Measurements from ENCODE around the gene GLDN.

GLDN gene

DNA sequence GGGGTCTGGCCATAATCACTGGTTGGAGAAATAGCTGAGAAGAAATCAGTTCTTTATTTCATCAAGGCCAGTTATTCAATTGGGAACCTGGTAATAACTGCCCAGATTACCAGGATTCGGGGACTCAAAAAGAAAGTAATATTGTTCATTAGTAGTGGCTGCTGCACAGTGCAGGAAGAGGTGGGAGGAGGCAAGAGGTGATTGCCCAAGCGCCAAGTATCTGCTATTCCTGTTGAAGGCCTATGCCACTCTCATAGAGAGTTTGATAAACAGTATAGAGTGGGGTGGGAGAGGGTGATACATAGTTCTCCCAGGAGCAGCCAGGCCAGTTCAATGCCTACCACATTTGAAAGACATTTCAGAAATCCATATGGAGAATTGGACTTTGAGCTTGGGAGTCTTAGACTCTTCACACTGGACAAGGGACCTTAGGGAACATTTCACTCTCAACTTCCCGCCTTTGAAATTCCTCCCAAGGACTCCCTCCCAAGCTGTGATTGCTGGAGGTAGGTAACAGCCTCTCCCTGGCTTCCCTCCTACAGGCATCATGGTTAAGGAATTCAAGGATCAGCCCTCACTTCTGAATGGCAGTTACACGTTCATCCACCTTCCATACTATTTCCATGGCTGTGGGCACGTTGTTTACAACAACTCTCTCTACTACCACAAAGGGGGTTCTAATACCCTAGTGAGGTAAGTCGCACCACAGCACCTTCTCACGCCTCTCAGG lies 59.8 kb downstream of the GLDN start (continued):
- TF ChIP-seq, protein P1, sequence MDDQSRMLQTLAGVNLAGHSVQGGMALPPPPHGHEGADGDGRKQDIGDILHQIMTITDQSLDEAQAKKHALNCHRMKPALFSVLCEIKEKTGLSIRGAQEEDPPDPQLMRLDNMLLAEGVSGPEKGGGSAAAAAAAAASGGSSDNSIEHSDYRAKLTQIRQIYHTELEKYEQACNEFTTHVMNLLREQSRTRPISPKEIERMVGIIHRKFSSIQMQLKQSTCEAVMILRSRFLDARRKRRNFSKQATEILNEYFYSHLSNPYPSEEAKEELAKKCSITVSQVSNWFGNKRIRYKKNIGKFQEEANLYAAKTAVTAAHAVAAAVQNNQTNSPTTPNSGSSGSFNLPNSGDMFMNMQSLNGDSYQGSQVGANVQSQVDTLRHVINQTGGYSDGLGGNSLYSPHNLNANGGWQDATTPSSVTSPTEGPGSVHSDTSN (CRISPR knock-in tag; IDR thresholded peaks at IDR 0.05) = no peak
- no peak for TF ChIP-seq KLF1 (tag by site-specific recombination; IDR thresholded peaks at IDR 0.05)
- TF ChIP-seq, protein P2, sequence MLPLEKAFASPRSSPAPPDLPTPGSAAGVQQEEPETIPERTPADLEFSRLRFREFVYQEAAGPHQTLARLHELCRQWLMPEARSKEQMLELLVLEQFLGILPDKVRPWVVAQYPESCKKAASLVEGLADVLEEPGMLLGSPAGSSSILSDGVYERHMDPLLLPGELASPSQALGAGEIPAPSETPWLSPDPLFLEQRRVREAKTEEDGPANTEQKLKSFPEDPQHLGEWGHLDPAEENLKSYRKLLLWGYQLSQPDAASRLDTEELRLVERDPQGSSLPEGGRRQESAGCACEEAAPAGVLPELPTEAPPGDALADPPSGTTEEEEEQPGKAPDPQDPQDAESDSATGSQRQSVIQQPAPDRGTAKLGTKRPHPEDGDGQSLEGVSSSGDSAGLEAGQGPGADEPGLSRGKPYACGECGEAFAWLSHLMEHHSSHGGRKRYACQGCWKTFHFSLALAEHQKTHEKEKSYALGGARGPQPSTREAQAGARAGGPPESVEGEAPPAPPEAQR (tag by site-specific recombination; IDR thresholded peaks at IDR 0.05) = no peak
- TF ChIP-seq, protein P3, sequence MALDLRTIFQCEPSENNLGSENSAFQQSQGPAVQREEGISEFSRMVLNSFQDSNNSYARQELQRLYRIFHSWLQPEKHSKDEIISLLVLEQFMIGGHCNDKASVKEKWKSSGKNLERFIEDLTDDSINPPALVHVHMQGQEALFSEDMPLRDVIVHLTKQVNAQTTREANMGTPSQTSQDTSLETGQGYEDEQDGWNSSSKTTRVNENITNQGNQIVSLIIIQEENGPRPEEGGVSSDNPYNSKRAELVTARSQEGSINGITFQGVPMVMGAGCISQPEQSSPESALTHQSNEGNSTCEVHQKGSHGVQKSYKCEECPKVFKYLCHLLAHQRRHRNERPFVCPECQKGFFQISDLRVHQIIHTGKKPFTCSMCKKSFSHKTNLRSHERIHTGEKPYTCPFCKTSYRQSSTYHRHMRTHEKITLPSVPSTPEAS (tag by site-specific recombination; IDR thresholded peaks at IDR 0.05) = no peak
- TF ChIP-seq KLF10 (tag by site-specific recombination; IDR thresholded peaks at IDR 0.05) = no peak
- TF ChIP-seq, protein P4, sequence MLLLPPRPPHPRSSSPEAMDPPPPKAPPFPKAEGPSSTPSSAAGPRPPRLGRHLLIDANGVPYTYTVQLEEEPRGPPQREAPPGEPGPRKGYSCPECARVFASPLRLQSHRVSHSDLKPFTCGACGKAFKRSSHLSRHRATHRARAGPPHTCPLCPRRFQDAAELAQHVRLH (tag by site-specific recombination; IDR thresholded peaks at IDR 0.05) = no peak

DNA sequence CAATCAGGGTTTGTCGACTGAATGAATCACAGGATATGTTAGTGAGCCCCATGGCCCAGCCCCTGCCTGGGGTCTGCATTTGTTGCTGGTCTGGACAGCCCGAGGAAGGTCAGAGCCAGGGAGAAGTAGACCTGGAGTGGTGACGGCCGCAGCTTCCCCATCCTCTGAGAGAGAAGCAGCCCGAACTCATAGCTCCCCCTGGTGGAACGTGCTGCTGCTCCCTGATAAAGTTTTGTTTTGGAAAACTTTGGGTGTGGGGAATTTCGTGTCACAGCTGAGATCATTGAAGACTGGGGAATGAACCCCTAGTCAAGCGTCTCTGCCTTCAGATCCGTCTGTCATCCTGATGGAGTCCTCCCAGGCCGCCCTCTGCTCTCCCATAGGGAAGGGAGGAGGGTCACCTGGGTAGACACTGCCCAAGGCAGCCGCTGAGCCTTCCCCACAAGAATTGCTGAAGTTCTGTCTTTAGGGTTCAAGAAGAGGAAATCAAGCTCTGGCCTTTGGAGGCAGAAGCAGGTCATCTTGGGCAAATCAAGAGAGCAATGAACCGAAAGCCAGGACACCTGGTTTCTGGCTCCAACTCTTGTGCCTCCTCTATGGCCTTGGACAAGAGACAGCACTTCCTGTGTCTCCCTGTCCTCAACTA lies 60.5 kb downstream of the GLDN start:
- CTCF ChIA-PET = interaction anchor here (0.6 to 5.2 kb wide), 31 partner anchors 10 to 507 kb away, joined by 3 to 46 read pairs (median 4); no protein-coding TSS in a partner anchor
- TF ChIP-seq ZNF654 (tag by site-specific recombination; IDR thresholded peaks at IDR 0.05; ENCODE audit: low read depth) = peak; percentile 57
- TF ChIP-seq ZNF121 (tag by site-specific recombination; IDR thresholded peaks at IDR 0.05) = no peak
- no peak for TF ChIP-seq SETDB1 (IDR thresholded peaks at IDR 0.05; ENCODE audit: insufficient read length, low read length)
- TF ChIP-seq, protein P5, sequence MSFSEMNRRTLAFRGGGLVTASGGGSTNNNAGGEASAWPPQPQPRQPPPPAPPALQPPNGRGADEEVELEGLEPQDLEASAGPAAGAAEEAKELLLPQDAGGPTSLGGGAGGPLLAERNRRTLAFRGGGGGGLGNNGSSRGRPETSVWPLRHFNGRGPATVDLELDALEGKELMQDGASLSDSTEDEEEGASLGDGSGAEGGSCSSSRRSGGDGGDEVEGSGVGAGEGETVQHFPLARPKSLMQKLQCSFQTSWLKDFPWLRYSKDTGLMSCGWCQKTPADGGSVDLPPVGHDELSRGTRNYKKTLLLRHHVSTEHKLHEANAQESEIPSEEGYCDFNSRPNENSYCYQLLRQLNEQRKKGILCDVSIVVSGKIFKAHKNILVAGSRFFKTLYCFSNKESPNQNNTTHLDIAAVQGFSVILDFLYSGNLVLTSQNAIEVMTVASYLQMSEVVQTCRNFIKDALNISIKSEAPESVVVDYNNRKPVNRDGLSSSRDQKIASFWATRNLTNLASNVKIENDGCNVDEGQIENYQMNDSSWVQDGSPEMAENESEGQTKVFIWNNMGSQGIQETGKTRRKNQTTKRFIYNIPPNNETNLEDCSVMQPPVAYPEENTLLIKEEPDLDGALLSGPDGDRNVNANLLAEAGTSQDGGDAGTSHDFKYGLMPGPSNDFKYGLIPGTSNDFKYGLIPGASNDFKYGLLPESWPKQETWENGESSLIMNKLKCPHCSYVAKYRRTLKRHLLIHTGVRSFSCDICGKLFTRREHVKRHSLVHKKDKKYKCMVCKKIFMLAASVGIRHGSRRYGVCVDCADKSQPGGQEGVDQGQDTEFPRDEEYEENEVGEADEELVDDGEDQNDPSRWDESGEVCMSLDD (tag by site-specific recombination; IDR thresholded peaks at IDR 0.05) = no peak
- TF ChIP-seq ZNF747 (tag by site-specific recombination; IDR thresholded peaks at IDR 0.05) = no peak
- H3K4me1 ChIP-seq (ENCODE audit: control insufficient read depth, insufficient read depth, low read length) = no peaks in the 10 kb centered on the region
- H3K9me3 ChIP-seq (ENCODE audit: control insufficient read depth, insufficient read depth, low read depth, low read length) = no peaks in the 10 kb centered on the region
- POLR2A ChIA-PET = no interaction called here
- no peak overlapping the region for H3K27ac ChIP-seq (ENCODE audit: extremely low read depth, low read depth, low read length)
- no peak overlapping the region for H3K4me3 ChIP-seq (ENCODE audit: low read depth, low read length)
- H3K36me3 ChIP-seq (ENCODE audit: control insufficient read depth in 2 of 2, insufficient read depth in 1 of 2, low read length in 2 of 2) = no peaks in the 10 kb centered on the region

DNA sequence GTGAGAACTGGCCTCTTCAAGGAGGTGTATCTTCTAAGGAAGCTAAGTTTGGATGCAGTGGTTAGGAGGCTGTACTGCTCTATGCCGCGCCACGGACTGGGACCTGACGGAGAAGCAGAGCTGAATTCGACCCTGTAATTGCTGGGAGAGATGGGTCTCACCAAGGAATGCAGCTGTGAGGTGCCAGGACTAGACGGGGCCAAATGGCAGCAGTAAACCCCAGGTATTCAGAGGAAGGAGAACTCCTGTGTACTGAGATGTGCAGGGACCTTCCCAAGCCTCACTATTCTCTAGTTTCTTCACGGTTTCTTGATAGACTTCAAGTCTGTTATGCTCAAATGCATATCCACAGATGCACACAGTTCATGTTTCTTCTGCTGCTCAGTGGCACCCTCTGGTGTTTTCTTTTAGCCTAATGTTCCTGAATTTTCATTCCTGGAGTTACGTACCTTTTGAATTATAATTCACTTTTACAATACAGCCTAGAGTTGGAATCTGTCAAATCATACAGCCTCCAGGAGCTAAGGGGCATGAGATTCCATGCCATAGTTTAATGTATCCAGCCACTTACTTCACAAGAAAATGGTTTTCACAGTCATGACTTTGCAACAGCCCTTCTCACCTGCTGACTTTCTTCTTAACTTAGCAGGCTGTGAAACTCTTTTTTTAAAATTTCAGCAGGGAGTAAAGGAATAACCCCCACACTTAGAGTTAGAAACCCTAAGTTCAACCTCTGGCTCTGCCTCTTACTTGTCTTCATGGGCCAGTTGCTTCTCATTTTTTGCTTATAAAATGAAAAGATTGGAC lies 61.8 kb downstream of the GLDN start:
- POLR2A ChIA-PET = no interaction called here
- H3K4me3 ChIP-seq (ENCODE audit: low read depth, low read length) = no peak overlapping the region
- H3K36me3 ChIP-seq (ENCODE audit: control insufficient read depth in 2 of 2, insufficient read depth in 1 of 2, low read length in 2 of 2) = no peaks in the 10 kb centered on the region
- CTCF ChIA-PET = interaction anchor here (0.5 to 5.2 kb wide), 20 partner anchors 9 to 571 kb away, joined by 3 to 46 read pairs (median 4); no protein-coding TSS in a partner anchor
- no peak overlapping the region for H3K27ac ChIP-seq (ENCODE audit: extremely low read depth, low read depth, low read length)
- H3K4me1 ChIP-seq (ENCODE audit: control insufficient read depth, insufficient read depth, low read length) = no peaks in the 10 kb centered on the region
- H3K9me3 ChIP-seq (ENCODE audit: control insufficient read depth, insufficient read depth, low read depth, low read length) = no peaks in the 10 kb centered on the region
- TF ChIP-seq ZBTB1 (tag by site-specific recombination; IDR thresholded peaks at IDR 0.05) (no peak), ZNF624 (tag by site-specific recombination; IDR thresholded peaks at IDR 0.05) (no peak), ZNF473 (tag by site-specific recombination; IDR thresholded peaks at IDR 0.05) (no peak), ZNF555 (tag by site-specific recombination; conservative IDR thresholded peaks at IDR 0.05) (no peak), ZNF654 (tag by site-specific recombination; IDR thresholded peaks at IDR 0.05; ENCODE audit: low read depth) (peak; percentile 64)
- TF ChIP-seq, protein P6, sequence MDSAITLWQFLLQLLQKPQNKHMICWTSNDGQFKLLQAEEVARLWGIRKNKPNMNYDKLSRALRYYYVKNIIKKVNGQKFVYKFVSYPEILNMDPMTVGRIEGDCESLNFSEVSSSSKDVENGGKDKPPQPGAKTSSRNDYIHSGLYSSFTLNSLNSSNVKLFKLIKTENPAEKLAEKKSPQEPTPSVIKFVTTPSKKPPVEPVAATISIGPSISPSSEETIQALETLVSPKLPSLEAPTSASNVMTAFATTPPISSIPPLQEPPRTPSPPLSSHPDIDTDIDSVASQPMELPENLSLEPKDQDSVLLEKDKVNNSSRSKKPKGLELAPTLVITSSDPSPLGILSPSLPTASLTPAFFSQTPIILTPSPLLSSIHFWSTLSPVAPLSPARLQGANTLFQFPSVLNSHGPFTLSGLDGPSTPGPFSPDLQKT (IDR thresholded peaks at IDR 0.05; ENCODE audit: borderline replicate concordance, low read depth, low read length) = no peak
- TF ChIP-seq, protein P7, sequence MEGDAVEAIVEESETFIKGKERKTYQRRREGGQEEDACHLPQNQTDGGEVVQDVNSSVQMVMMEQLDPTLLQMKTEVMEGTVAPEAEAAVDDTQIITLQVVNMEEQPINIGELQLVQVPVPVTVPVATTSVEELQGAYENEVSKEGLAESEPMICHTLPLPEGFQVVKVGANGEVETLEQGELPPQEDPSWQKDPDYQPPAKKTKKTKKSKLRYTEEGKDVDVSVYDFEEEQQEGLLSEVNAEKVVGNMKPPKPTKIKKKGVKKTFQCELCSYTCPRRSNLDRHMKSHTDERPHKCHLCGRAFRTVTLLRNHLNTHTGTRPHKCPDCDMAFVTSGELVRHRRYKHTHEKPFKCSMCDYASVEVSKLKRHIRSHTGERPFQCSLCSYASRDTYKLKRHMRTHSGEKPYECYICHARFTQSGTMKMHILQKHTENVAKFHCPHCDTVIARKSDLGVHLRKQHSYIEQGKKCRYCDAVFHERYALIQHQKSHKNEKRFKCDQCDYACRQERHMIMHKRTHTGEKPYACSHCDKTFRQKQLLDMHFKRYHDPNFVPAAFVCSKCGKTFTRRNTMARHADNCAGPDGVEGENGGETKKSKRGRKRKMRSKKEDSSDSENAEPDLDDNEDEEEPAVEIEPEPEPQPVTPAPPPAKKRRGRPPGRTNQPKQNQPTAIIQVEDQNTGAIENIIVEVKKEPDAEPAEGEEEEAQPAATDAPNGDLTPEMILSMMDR (tag by site-specific recombination; IDR thresholded peaks at IDR 0.05) = peak; percentile 38; the same call in 1 of the 2 replicates
- TF ChIP-seq, protein P8, sequence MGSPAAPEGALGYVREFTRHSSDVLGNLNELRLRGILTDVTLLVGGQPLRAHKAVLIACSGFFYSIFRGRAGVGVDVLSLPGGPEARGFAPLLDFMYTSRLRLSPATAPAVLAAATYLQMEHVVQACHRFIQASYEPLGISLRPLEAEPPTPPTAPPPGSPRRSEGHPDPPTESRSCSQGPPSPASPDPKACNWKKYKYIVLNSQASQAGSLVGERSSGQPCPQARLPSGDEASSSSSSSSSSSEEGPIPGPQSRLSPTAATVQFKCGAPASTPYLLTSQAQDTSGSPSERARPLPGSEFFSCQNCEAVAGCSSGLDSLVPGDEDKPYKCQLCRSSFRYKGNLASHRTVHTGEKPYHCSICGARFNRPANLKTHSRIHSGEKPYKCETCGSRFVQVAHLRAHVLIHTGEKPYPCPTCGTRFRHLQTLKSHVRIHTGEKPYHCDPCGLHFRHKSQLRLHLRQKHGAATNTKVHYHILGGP (tag by site-specific recombination; IDR thresholded peaks at IDR 0.05) = no peak
